ENCODE measurements around the gene CYBRD1.
"Not testable (repeated sequence)": the region's sequence is repeated elsewhere in the genome, so short reads cannot be mapped to it uniquely, and the experiment has no call there.

The CYBRD1 gene

DNA sequence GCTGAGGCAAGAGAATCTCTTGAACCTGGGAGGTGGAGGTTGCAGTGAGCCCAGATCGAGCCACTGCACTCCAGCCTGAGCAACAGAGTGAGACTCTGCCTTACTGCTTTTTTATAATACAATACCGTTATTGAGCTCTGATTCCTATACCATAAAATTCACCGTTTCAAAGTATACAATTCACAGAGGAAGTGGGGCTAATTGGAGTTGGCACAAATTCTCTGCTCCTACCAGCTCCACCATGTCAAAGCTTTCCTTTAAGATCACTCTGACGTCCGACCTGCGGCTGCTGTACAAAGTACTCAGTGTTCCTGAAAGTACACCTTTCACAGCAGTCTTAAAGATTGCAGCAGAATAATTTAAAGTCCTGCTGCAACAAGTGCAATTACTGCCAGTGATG, 29.6 kb upstream of the CYBRD1 start:
- CTCF ChIA-PET: no interaction called here
- POLR2A ChIA-PET: no interaction called here
- no peak for DNase-seq (ENCODE audit: extremely low spot score)
- no peak for TF ChIP-seq LEF1 (IDR thresholded peaks at IDR 0.05; ENCODE audit: borderline replicate concordance)
- no peak for TF ChIP-seq ARNT (IDR thresholded peaks at IDR 0.05)
- TF ChIP-seq FOXM1 (IDR thresholded peaks at IDR 0.05; ENCODE audit: borderline replicate concordance): no peak
- no peak for TF ChIP-seq L3MBTL2 (conservative IDR thresholded peaks at IDR 0.05)
- TF ChIP-seq HDGF (IDR thresholded peaks at IDR 0.05; ENCODE audit: borderline replicate concordance): no peak
- TF ChIP-seq SP1 (IDR thresholded peaks at IDR 0.05): no peak
- no peak for TF ChIP-seq FOXA1 (IDR thresholded peaks at IDR 0.05)
- TF ChIP-seq BHLHE40 (IDR thresholded peaks at IDR 0.05; ENCODE audit: borderline replicate concordance): no peak
- no peak for TF ChIP-seq CTBP1 (IDR thresholded peaks at IDR 0.05; ENCODE audit: borderline replicate concordance)
- TF ChIP-seq ELF4 (IDR thresholded peaks at IDR 0.05): no peak
- TF ChIP-seq ZNF384 (IDR thresholded peaks at IDR 0.05): no peak

DNA sequence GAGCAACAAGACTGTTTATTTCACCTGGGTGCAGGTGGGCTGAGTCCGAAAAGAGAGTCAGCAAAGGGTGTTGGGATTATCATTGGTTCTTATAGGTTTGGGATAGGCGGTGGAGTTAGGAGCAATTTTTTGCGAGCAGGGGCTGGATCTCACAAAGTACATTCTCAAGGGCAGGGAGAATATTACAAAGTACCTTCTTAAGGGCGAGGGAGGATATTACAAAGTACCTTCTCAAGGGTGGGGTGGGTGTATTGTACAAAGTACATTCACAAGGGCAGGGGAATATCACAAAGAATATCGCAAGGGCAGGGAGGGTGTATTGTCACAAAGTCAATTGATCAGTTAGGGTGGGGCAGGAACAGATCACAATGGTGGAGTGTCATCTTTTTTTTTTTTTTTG, 24.6 kb upstream of the CYBRD1 start:
- DNase-seq (ENCODE audit: extremely low spot score); POLR2A ChIA-PET; CTCF ChIA-PET: not testable (repeated sequence)

DNA sequence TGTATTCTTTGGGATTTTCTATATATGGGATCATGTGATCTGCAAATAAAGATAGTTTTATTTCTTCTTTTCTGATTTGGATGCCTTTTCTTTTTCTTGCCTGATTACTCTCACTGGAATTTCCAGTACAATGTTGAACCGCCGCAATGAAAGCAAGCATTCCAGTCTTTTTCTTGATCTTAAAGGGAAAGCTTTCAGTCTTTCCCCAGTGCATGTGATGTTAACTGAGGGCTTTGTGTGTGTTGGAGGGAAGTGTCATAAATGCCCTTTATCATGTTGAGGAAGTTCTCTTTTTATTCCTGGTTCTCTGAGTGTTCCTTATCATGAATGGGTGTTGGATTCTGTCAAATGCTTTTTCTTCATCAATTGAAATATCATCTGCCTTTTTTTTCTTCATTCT, 16.9 kb upstream of the CYBRD1 start:
- ChIA-PET POLR2A (no interaction called here), CTCF (no interaction called here)
- TF ChIP-seq SUZ12 (IDR thresholded peaks at IDR 0.05): no peak
- DNase-seq (ENCODE audit: extremely low spot score): no peak

- ChIA-PET POLR2A (no interaction called here), CTCF (no interaction called here)
- no peak for DNase-seq (ENCODE audit: extremely low spot score)
- TF ChIP-seq CTBP1 (IDR thresholded peaks at IDR 0.05; ENCODE audit: borderline replicate concordance) (no peak), FOXK2 (IDR thresholded peaks at IDR 0.05) (no peak), FOXM1 (IDR thresholded peaks at IDR 0.05; ENCODE audit: borderline replicate concordance) (no peak), FOXA1 (IDR thresholded peaks at IDR 0.05) (no peak), HDGF (IDR thresholded peaks at IDR 0.05; ENCODE audit: borderline replicate concordance) (no peak), ARNT (IDR thresholded peaks at IDR 0.05) (no peak), LEF1 (IDR thresholded peaks at IDR 0.05; ENCODE audit: borderline replicate concordance) (no peak), TARDBP (IDR thresholded peaks at IDR 0.05) (no peak), ZNF384 (IDR thresholded peaks at IDR 0.05) (no peak), SP1 (IDR thresholded peaks at IDR 0.05) (no peak), SUZ12 (IDR thresholded peaks at IDR 0.05) (no peak), NFRKB (IDR thresholded peaks at IDR 0.05) (no peak)
Observed at GRCh38 chr2:171509945-171510731, 12.1 kb upstream of the CYBRD1 start.

DNA sequence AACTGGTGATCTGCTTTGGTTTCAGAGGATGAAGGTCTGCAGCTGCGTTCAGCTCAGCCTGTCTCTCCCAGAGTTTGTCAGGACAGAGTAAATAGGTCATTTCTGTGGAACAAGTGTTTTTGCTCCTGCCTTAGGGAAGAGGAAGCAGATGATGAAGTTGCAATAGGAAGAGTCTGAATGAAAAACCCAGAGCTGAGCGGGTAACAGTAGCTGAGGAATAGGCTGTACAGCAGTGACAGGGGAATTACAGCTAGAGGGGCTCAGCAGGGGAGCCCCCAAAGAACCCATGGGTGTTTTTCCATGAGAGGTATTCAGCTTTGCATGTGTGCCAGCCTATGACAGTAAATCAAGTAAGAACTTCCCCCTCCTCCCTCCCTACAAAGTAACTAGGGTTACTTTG, 10.3 kb upstream of the CYBRD1 start:
- TF ChIP-seq FOXM1 (IDR thresholded peaks at IDR 0.05; ENCODE audit: borderline replicate concordance) (no peak), ARNT (IDR thresholded peaks at IDR 0.05) (no peak), ELF4 (IDR thresholded peaks at IDR 0.05) (no peak), L3MBTL2 (conservative IDR thresholded peaks at IDR 0.05) (no peak), CTBP1 (IDR thresholded peaks at IDR 0.05; ENCODE audit: borderline replicate concordance) (no peak), SUZ12 (IDR thresholded peaks at IDR 0.05) (no peak), NFRKB (IDR thresholded peaks at IDR 0.05) (no peak), LEF1 (IDR thresholded peaks at IDR 0.05; ENCODE audit: borderline replicate concordance) (no peak), PKNOX1 (IDR thresholded peaks at IDR 0.05) (no peak), SP1 (IDR thresholded peaks at IDR 0.05) (no peak)
- ChIA-PET POLR2A (no interaction called here), CTCF (no interaction called here)
- no peak for DNase-seq (ENCODE audit: extremely low spot score)

GRCh38 chr2:171512683-171513195, 9.5 kb upstream of the CYBRD1 start:
- TF ChIP-seq PKNOX1 (IDR thresholded peaks at IDR 0.05) (no peak), ELF4 (IDR thresholded peaks at IDR 0.05) (no peak), SP1 (IDR thresholded peaks at IDR 0.05) (no peak), NFRKB (IDR thresholded peaks at IDR 0.05) (no peak), FOXM1 (IDR thresholded peaks at IDR 0.05; ENCODE audit: borderline replicate concordance) (no peak), FOXK2 (IDR thresholded peaks at IDR 0.05) (no peak), CTBP1 (IDR thresholded peaks at IDR 0.05; ENCODE audit: borderline replicate concordance) (no peak), SUZ12 (IDR thresholded peaks at IDR 0.05) (no peak), FOXA1 (IDR thresholded peaks at IDR 0.05) (no peak), ARNT (IDR thresholded peaks at IDR 0.05) (no peak), L3MBTL2 (conservative IDR thresholded peaks at IDR 0.05) (no peak), LEF1 (IDR thresholded peaks at IDR 0.05; ENCODE audit: borderline replicate concordance) (no peak), TARDBP (IDR thresholded peaks at IDR 0.05) (no peak), HDGF (IDR thresholded peaks at IDR 0.05; ENCODE audit: borderline replicate concordance) (no peak), BHLHE40 (IDR thresholded peaks at IDR 0.05; ENCODE audit: borderline replicate concordance) (no peak), ZNF384 (IDR thresholded peaks at IDR 0.05) (no peak)
- ChIA-PET POLR2A (no interaction called here), CTCF (no interaction called here)
- no peak for DNase-seq (ENCODE audit: extremely low spot score)

DNA sequence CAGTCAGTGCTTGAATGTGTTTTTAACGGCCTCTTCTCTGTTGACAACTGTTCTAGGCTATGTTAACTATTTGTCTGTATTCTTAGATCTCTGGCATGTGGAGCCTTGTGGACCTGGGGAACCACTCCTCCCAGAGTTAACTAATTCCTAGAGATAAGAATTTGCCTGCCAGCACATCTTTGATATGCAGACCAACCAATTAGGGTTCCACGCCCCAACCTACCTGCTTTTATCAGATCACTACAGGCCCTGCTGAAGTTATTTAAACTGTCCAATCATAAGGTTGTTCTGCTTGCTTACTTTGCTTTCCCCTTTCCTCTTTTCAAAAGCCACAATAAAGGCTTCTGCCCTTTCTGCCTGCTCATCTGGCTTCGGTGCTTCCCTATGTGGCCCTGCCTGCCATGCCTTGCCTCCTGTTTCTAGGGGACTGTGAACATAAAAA, 8.5 kb upstream of the CYBRD1 start:
- DNase-seq (ENCODE audit: extremely low spot score): no peak
- TF ChIP-seq ELF4 (IDR thresholded peaks at IDR 0.05) (no peak), FOXK2 (IDR thresholded peaks at IDR 0.05) (no peak), TARDBP (IDR thresholded peaks at IDR 0.05) (no peak), FOXA1 (IDR thresholded peaks at IDR 0.05) (no peak), L3MBTL2 (conservative IDR thresholded peaks at IDR 0.05) (no peak), NFRKB (IDR thresholded peaks at IDR 0.05) (no peak), ZNF384 (IDR thresholded peaks at IDR 0.05) (no peak), LEF1 (IDR thresholded peaks at IDR 0.05; ENCODE audit: borderline replicate concordance) (no peak), FOXM1 (IDR thresholded peaks at IDR 0.05; ENCODE audit: borderline replicate concordance) (no peak), CTBP1 (IDR thresholded peaks at IDR 0.05; ENCODE audit: borderline replicate concordance) (no peak), HDGF (IDR thresholded peaks at IDR 0.05; ENCODE audit: borderline replicate concordance) (no peak), ARNT (IDR thresholded peaks at IDR 0.05) (no peak), PKNOX1 (IDR thresholded peaks at IDR 0.05) (no peak)
- ChIA-PET CTCF (no interaction called here), POLR2A (no interaction called here)

Data from HEK293T (cell line).